ENCODE results near the gene AAK1. TPM values are rescaled to one million over a fixed set of nuclear protein-coding genes. Genes with fewer than 3 reads are reported as not detected.

AAK1 gene
- total RNA-seq, 1 experiment from 2014 or later: 75.8 TPM

GRCh38 chr2:69628325-69629021 lies 15.1 kb downstream of the AAK1 start:
- ChIA-PET POLR2A (no interaction called here), CTCF (interaction anchor here (0.6 to 0.7 kb wide), 2 partner anchors 44 to 62 kb away, joined by 3 read pairs; no protein-coding TSS in a partner anchor)
- no peaks in the 10 kb centered on the region for H3K4me1 Mint-ChIP-seq (ENCODE audit: insufficient read depth, unreplicated experiment)
- H3K4me3 Mint-ChIP-seq (ENCODE audit: unreplicated experiment): no peak overlapping the region
- H3K9me3 Mint-ChIP-seq (ENCODE audit: unreplicated experiment): no peaks in the 10 kb centered on the region
- no peak for TF ChIP-seq CTCF (IDR thresholded peaks at IDR 0.05; ENCODE audit: unreplicated experiment)
- BruUV-seq (replicated peaks): no TSS peak
- no peaks in the 10 kb centered on the region for H3K36me3 Mint-ChIP-seq (ENCODE audit: insufficient read depth, unreplicated experiment)
- DNase-seq (ENCODE audit: unreplicated experiment): no peak
- H3K27me3 Mint-ChIP-seq (ENCODE audit: insufficient read depth, unreplicated experiment): no peaks in the 10 kb centered on the region
- intact Hi-C loops (cut with micrococcal nuclease): no loop called here
- no peak overlapping the region for H3K27ac Mint-ChIP-seq (ENCODE audit: low read depth, unreplicated experiment)

GRCh38 chr2:69625078-69625795 lies 18.3 kb downstream of the AAK1 start:
- ChIA-PET CTCF (no interaction called here), POLR2A (no interaction called here)

GRCh38 chr2:69624611-69625010 lies 18.9 kb downstream of the AAK1 start:
- Mint-ChIP-seq H3K9me3 (ENCODE audit: unreplicated experiment) (no peaks in the 10 kb centered on the region), H3K4me3 (ENCODE audit: unreplicated experiment) (no peak overlapping the region), H3K27ac (ENCODE audit: low read depth, unreplicated experiment) (no peak overlapping the region), H3K36me3 (ENCODE audit: insufficient read depth, unreplicated experiment) (peaks cover 6% of the 10 kb centered on the region), H3K4me1 (ENCODE audit: insufficient read depth, unreplicated experiment) (no peaks in the 10 kb centered on the region), H3K27me3 (ENCODE audit: insufficient read depth, unreplicated experiment) (no peaks in the 10 kb centered on the region)
- TF ChIP-seq CTCF (IDR thresholded peaks at IDR 0.05; ENCODE audit: unreplicated experiment): no peak
- ChIA-PET CTCF (no interaction called here), POLR2A (no interaction called here)
- no TSS peak for BruUV-seq (replicated peaks)
- intact Hi-C loops (cut with micrococcal nuclease): no loop called here
- no peak for DNase-seq (ENCODE audit: unreplicated experiment)

More at GRCh38 chr2:69625078-69625795, 18.3 kb downstream of the AAK1 start:
- H3K9me3 Mint-ChIP-seq (ENCODE audit: unreplicated experiment): no peaks in the 10 kb centered on the region
- peaks cover 6% of the 10 kb centered on the region for H3K36me3 Mint-ChIP-seq (ENCODE audit: insufficient read depth, unreplicated experiment)
- H3K27ac Mint-ChIP-seq (ENCODE audit: low read depth, unreplicated experiment): no peak overlapping the region
- DNase-seq (ENCODE audit: unreplicated experiment): no peak
- H3K4me3 Mint-ChIP-seq (ENCODE audit: unreplicated experiment): no peak overlapping the region
- no peaks in the 10 kb centered on the region for H3K27me3 Mint-ChIP-seq (ENCODE audit: insufficient read depth, unreplicated experiment)
- TF ChIP-seq CTCF (IDR thresholded peaks at IDR 0.05; ENCODE audit: unreplicated experiment): no peak
- H3K4me1 Mint-ChIP-seq (ENCODE audit: insufficient read depth, unreplicated experiment): no peaks in the 10 kb centered on the region
- BruUV-seq (replicated peaks): no TSS peak
- intact Hi-C loops (cut with micrococcal nuclease): no loop called here

- no peak overlapping the region for H3K27ac Mint-ChIP-seq (ENCODE audit: low read depth, unreplicated experiment)
- intact Hi-C loops (cut with micrococcal nuclease): no loop called here
- CTCF ChIA-PET: no interaction called here
Measured at GRCh38 chr2:69624131-69624530, 19.4 kb downstream of the AAK1 start.

More at GRCh38 chr2:69624131-69624530, 19.4 kb downstream of the AAK1 start:
- DNase-seq (ENCODE audit: unreplicated experiment): no peak
- Mint-ChIP-seq H3K4me1 (ENCODE audit: insufficient read depth, unreplicated experiment) (no peaks in the 10 kb centered on the region), H3K9me3 (ENCODE audit: unreplicated experiment) (no peaks in the 10 kb centered on the region), H3K36me3 (ENCODE audit: insufficient read depth, unreplicated experiment) (peaks cover 6% of the 10 kb centered on the region), H3K4me3 (ENCODE audit: unreplicated experiment) (no peak overlapping the region), H3K27me3 (ENCODE audit: insufficient read depth, unreplicated experiment) (no peaks in the 10 kb centered on the region)
- no peak for TF ChIP-seq CTCF (IDR thresholded peaks at IDR 0.05; ENCODE audit: unreplicated experiment)
- POLR2A ChIA-PET: no interaction called here
- no TSS peak for BruUV-seq (replicated peaks)

All from MCF 10A (cell line).